K562 (cell line): Measurements from ENCODE around the gene UNC45A. TPM values are rescaled to one million over a fixed set of nuclear protein-coding genes. Genes with fewer than 3 reads are reported as not detected.

Experiments
- ATAC-seq: fragments of 200-7000 bp; cut with Tn5 transposase; 3 replicates; pipeline ENCODE4 v1.9.1; 2020; ENCODE audit warnings: moderate library complexity
- BruUV-seq: library from RNA; stranded (reverse); fragments of 400-500 nt; replicated peaks from 2 replicates; lab custom pipeline; 2021; lab: Mats Ljungman, UMichigan
- CTCF ChIA-PET: fragments of 300-600 bp; formaldehyde crosslinking; extraction: SDS; loops from one replicate; lab custom pipeline; 2021; ENCODE audit warnings: low intra/inter-chr PET ratio; lab: Yijun Ruan, JAX
- POLR2A ChIA-PET: fragments of 300-600, 350-650 bp; sonication (Branson Sonifier 250); formaldehyde crosslinking; extraction: SDS; loops from one replicate; lab custom pipeline; 2021; ENCODE audit warnings: antibody characterized with exemption, inconsistent platforms; lab: Yijun Ruan, JAX
- DNase-seq, 4 experiments: peaks; one replicate each; pipeline versions ENCODE4 v3.0.0 to v3.0.0-alpha.2; 2011 to 2018; ENCODE audit warnings: low spot score in 3 of 4, mixed read lengths in 3 of 4; ENCODE audit errors: extremely low read depth in 1 of 4
- FAIRE-seq: peaks from 2 replicates; lab custom pipeline; 2011; peaks lifted over from hg19 to GRCh38; lab: Jason Lieb, UNC
- H2AFZ ChIP-seq: 2 replicates; pipeline ENCODE4 v1.6.0; 2011; ENCODE audit warnings: low read depth, low read length, control low read depth, inconsistent platforms
- H3K27ac ChIP-seq: fragments of 200-600 bp; 3 replicates; pipeline ENCODE4 v1.8.0; 2011; ENCODE audit warnings: low read depth, mild to moderate bottlenecking, control low read depth, inconsistent platforms, low read length, moderate library complexity, mixed read lengths; ENCODE audit errors: extremely low read depth
- H3K27me3 ChIP-seq, 2 experiments: fragments of 300-600 bp in 1 of 2; 2 replicates in 1 of 2; 3 replicates in 1 of 2; pipeline versions ENCODE4 v1.6.0 to v1.8.0; 2011; ENCODE audit warnings: inconsistent platforms in 2 of 2, low read length in 2 of 2, mild to moderate bottlenecking in 1 of 2, mixed read lengths in 1 of 2, moderate library complexity in 1 of 2; ENCODE audit not compliant: control insufficient read depth in 2 of 2, insufficient read depth in 2 of 2
- H3K36me3 ChIP-seq: fragments of 300-600 bp; 3 replicates; pipeline ENCODE4 v1.8.0; 2011; ENCODE audit warnings: mild to moderate bottlenecking, low read length, inconsistent platforms; ENCODE audit not compliant: control insufficient read depth, insufficient read depth
- H3K4me1 ChIP-seq, 2 experiments: fragments of 200-600 bp in 1 of 2; replicated peaks in 1 of 2; 2 replicates in 1 of 2; 3 replicates in 1 of 2; pipeline versions ENCODE4 v1.5.1 to v1.8.0; 2011; ENCODE audit warnings: inconsistent platforms in 2 of 2, low read length in 2 of 2, mild to moderate bottlenecking in 1 of 2, mixed read lengths in 1 of 2, moderate library complexity in 1 of 2; ENCODE audit not compliant: control insufficient read depth in 2 of 2, insufficient read depth in 2 of 2
- H3K4me2 ChIP-seq: 2 replicates; pipeline ENCODE4 v1.6.1; 2011; ENCODE audit warnings: low read length, control low read depth, inconsistent platforms, mixed read lengths; ENCODE audit not compliant: insufficient read depth
- H3K4me3 ChIP-seq: fragments of 200-600 bp; sonication (generic), shearing (Covaris generic); 2 replicates; pipeline ENCODE4 v1.5.1; 2016; ENCODE audit warnings: control low read depth, inconsistent platforms
- H3K79me2 ChIP-seq: fragments of 200-600 bp; 3 replicates; pipeline ENCODE4 v1.8.0; 2011; ENCODE audit warnings: low read length, inconsistent platforms; ENCODE audit not compliant: control insufficient read depth, insufficient read depth
- H3K9ac ChIP-seq, 2 experiments: 2 replicates each; pipeline versions ENCODE4 v1.6.0 to v1.6.1; 2011; ENCODE audit warnings: low read depth in 2 of 2, low read length in 2 of 2, control low read depth in 1 of 2, inconsistent platforms in 1 of 2, mild to moderate bottlenecking in 1 of 2, mixed read lengths in 1 of 2; ENCODE audit not compliant: insufficient read depth in 1 of 2
- H3K9me1 ChIP-seq: one replicate; pipeline ENCODE4 v1.6.0; 2011; ENCODE audit warnings: inconsistent platforms, mild to moderate bottlenecking, low read length, moderate library complexity; ENCODE audit not compliant: control insufficient read depth, insufficient read depth
- H3K9me3 ChIP-seq: replicated peaks from 2 replicates; pipeline ENCODE4 v1.5.1; 2011; ENCODE audit warnings: low read depth, low read length, inconsistent platforms; ENCODE audit not compliant: control insufficient read depth, insufficient read depth
- H4K20me1 ChIP-seq: replicated peaks from 2 replicates; pipeline ENCODE4 v1.6.1; 2011; ENCODE audit warnings: low read length, inconsistent platforms, mixed read lengths; ENCODE audit not compliant: control insufficient read depth, insufficient read depth
- ELF1 ChIP-seq: fragments of 200-800 bp; sonication (Bioruptor generic); IDR thresholded peaks from 2 replicates; pipeline ENCODE4 v1.6.1; 2016; ENCODE audit warnings: missing genetic modification characterization, missing compliant biosample characterization
- NR1H2 ChIP-seq: sonication (generic); formaldehyde crosslinking; IDR thresholded peaks from 2 replicates; pipeline ENCODE4 v1.4.0; 2020; ENCODE audit warnings: mild to moderate bottlenecking, missing genetic modification reagents
- PHF21A ChIP-seq: fragments of 450-650 bp; IDR thresholded peaks from 2 replicates; pipeline ENCODE4 v1.6.1; 2017; ENCODE audit warnings: low read depth, borderline replicate concordance
- ZNF121 ChIP-seq: sonication (generic); formaldehyde crosslinking; conservative IDR thresholded peaks from 2 replicates; pipeline ENCODE4 v1.8.0; 2022; ENCODE audit warnings: missing genetic modification reagents
- WGBS: fragments of 100-300 bp; shearing (Covaris generic); methylation state at CpG from one replicate; pipeline ENCODE4 v1.1.6; 2016; ENCODE audit warnings: low coverage, mixed read lengths; ENCODE audit not compliant: insufficient coverage; ENCODE audit errors: missing lambda C conversion rate; 5-methylcytosine and 5-hydroxymethylcytosine counted together
- in situ Hi-C: fragments of 300-500 bp; cut with MboI; formaldehyde crosslinking; loops from 4 replicates; pipeline ENCODE4 v1.15.0; 2018; ENCODE audit warnings: inconsistent platforms, mixed read lengths
- intact Hi-C: fragments of 100-400 bp; cut with micrococcal nuclease; formaldehyde crosslinking; loops from 2 replicates; pipeline ENCODE4 v1.14.2; 2022
- polyA plus RNA-seq, 8 experiments: library from polyadenylated mRNA; depleted of rRNA in 4 of 8; stranded (reverse) in 5 of 8; unstranded in 3 of 8; fragments of >200 nt; fragmentation: Nextera tagmentation in 2 of 8; fragmentation: Illumina TruSeq in 1 of 8; extraction: Ambion mirVana in 2 of 8; extraction: Trizol in 1 of 8; gene quantifications; 2 replicates each; pipeline versions ENCODE4 v1.2.1 to v1.2.3, GENCODE V29; 2011 to 2014; ENCODE audit warnings: inconsistent platforms in 1 of 8, missing spikeins in 1 of 8
- total RNA-seq, 7 experiments: library from RNA; depleted of rRNA in 6 of 7; stranded (reverse); fragments of >200 nt in 6 of 7; fragmentation: Illumina TruSeq in 2 of 7; extraction: Trizol in 2 of 7; gene quantifications; 2 replicates each; pipeline versions ENCODE4 v1.2.1 to v1.2.3, GENCODE V29; 2011 to 2021; ENCODE audit warnings: low replicate concordance in 1 of 7
- TF ChIP-seq, protein P1 (sequence below): fragments of 450-650 bp; IDR thresholded peaks from 2 replicates; pipeline ENCODE4 v1.6.1; 2017; ENCODE audit warnings: antibody characterized with exemption, mild to moderate bottlenecking

Gene UNC45A
- total and polyA plus RNA-seq, 9 of the 15 experiments (the other 6 are each of a cell fraction or from before 2014, with no cell fraction given), result 22.4 to 79.3 (median 43.7) TPM

DNA sequence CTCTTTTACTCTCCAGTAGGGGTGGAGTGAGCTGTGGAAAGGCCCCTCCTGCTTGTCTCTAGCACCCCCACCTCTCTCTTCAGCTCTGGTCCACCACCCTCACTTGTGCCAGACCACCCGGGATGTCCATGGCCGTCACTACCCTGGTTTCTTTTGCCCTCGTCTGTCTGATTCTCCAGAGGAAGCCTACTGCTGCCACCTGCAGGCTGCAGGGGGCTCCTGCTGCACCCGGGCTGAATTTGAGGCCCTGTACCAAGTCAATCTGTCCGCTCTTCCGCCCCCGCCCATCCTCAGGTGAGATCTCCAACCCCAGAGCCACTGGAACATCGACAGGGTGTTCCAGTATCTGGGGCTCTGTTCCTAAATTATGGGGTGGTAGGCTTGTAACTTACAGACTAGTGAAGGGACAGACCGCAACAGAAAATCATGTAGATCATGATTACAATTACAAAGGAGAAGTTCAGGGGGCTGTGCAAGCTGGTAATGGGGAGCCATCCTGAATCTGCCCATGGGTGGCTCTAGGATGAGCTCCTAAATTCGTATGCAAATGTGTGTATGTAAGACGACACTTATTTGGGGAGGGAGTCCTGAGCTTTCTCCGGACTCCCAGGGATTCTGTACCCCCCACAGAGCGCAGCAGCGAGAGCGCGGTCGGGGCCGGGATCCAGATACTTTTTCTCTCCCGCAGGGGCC, 683 bp upstream of the UNC45A start (continued):
- TF ChIP-seq, protein P1, sequence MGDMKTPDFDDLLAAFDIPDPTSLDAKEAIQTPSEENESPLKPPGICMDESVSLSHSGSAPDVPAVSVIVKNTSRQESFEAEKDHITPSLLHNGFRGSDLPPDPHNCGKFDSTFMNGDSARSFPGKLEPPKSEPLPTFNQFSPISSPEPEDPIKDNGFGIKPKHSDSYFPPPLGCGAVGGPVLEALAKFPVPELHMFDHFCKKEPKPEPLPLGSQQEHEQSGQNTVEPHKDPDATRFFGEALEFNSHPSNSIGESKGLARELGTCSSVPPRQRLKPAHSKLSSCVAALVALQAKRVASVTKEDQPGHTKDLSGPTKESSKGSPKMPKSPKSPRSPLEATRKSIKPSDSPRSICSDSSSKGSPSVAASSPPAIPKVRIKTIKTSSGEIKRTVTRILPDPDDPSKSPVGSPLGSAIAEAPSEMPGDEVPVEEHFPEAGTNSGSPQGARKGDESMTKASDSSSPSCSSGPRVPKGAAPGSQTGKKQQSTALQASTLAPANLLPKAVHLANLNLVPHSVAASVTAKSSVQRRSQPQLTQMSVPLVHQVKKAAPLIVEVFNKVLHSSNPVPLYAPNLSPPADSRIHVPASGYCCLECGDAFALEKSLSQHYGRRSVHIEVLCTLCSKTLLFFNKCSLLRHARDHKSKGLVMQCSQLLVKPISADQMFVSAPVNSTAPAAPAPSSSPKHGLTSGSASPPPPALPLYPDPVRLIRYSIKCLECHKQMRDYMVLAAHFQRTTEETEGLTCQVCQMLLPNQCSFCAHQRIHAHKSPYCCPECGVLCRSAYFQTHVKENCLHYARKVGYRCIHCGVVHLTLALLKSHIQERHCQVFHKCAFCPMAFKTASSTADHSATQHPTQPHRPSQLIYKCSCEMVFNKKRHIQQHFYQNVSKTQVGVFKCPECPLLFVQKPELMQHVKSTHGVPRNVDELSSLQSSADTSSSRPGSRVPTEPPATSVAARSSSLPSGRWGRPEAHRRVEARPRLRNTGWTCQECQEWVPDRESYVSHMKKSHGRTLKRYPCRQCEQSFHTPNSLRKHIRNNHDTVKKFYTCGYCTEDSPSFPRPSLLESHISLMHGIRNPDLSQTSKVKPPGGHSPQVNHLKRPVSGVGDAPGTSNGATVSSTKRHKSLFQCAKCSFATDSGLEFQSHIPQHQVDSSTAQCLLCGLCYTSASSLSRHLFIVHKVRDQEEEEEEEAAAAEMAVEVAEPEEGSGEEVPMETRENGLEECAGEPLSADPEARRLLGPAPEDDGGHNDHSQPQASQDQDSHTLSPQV, result 0 out of 2 replicates have a peak, but pooled peaks have one; percentile 49
- TF ChIP-seq NR1H2 (no peak), ELF1 (no peak)

DNA sequence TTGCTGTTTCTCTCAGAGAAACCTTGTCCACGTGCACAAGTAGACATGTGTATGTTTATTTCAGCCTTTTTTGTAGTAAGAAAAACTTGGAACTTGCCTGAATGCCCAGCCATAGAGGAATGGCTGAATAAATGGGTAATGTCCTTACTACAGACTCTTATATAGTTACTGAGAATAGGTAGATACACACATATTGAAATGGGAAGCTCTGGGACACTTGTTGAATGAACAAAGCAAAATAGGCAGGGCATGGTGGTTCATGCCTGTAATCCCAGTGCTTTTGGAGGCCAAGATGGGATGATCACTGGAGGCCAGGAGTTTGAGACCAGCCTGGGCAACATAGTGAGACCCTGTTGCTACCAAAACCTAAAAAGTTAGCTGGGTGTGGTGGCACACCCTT, 1.7 kb downstream of the UNC45A start:
- peak overlapping the region; percentile 93 for H3K4me2 ChIP-seq
- H3K27me3 ChIP-seq, result no peaks in the 10 kb centered on the region
- FAIRE-seq (no peak), DNase-seq (no peak), ATAC-seq (no peak)
- H3K4me1 ChIP-seq, result peaks cover 31 to 46% of the 10 kb centered on the region in 2 experiments
- CTCF ChIA-PET, result no interaction called here
- TF ChIP-seq ZNF121 (peak; percentile 43; the same call in 1 of the 2 replicates), PHF21A (no peak)
- peaks cover 27% of the 10 kb centered on the region for H3K79me2 ChIP-seq
- in situ Hi-C loops, result no loop called here
- no peaks in the 10 kb centered on the region for H4K20me1 ChIP-seq
- H3K9ac ChIP-seq, result peak overlapping the region; percentile 55 to 77; a peak in 3 of 4 replicates
- peaks cover 46% of the 10 kb centered on the region for H3K36me3 ChIP-seq
- intact Hi-C loops, result loop anchor here (10.0 kb wide), 2 partner anchors 288 to 642 kb away; no protein-coding TSS in a partner anchor
- H3K4me3 ChIP-seq, result peak overlapping the region; percentile 80; the same call in 1 of the 2 replicates
- no TSS peak for BruUV-seq
- POLR2A ChIA-PET, result interaction anchor here (0.7 to 4.4 kb wide), 6 partner anchors 10 to 58 kb away, joined by 3 to 20 read pairs (median 10); partner anchors contain the start of genes PRC1 and RCCD1
- WGBS, result 42% methylated on average over 1 of the region's 1 CpG
- H3K27ac ChIP-seq, result peak overlapping the region; percentile 19; the same call in 2 of the 3 replicates
- no peaks in the 10 kb centered on the region for H3K9me1 ChIP-seq
- H3K9me3 ChIP-seq, result no peaks in the 10 kb centered on the region
- no peak overlapping the region for H2AFZ ChIP-seq
